Activated CD4-positive, alpha-beta T cell treated with anti-CD3 and anti-CD28 coated beads, Interleukin-2, amount 10 ng/mL, durations not matched to agents 24 days and 14 days (primary cell): Measurements from ENCODE around the gene ALDH1L1. TPM values are rescaled to one million over a fixed set of nuclear protein-coding genes. Genes with fewer than 3 reads are reported as not detected.

Experiments
- total RNA-seq: library from RNA; stranded (reverse); gene quantifications from 2 replicates; pipeline ENCODE4 v1.2.3, GENCODE V29; 2022

ALDH1L1 gene
- total RNA-seq, 1 donor from 2014 or later = not detected

Other genes starting within 250 kb of the ALDH1L1 start
- not detected in 2 replicates for gene ROPN1B, start 211.4 kb downstream of the ALDH1L1 start, total RNA-seq
- 17.9 and 20.1 TPM in 2 replicates for gene SLC41A3, start 96.5 kb downstream of the ALDH1L1 start, total RNA-seq
- gene KLF15, start 176.8 kb upstream of the ALDH1L1 start, total RNA-seq = 0.19 and 0.28 TPM in 2 replicates
- not detected in 2 replicates for gene CFAP100, start 214.3 kb upstream of the ALDH1L1 start, total RNA-seq